NCI-H187 treated with DMSO at 0.1 percent for 48 hours (cell line): ENCODE data around the gene ATP10B.

Experiments
- DNase-seq: peaks from one replicate; lab custom pipeline; 2025; lab: John Stamatoyannopoulos, UW

Gene ATP10B

DNA sequence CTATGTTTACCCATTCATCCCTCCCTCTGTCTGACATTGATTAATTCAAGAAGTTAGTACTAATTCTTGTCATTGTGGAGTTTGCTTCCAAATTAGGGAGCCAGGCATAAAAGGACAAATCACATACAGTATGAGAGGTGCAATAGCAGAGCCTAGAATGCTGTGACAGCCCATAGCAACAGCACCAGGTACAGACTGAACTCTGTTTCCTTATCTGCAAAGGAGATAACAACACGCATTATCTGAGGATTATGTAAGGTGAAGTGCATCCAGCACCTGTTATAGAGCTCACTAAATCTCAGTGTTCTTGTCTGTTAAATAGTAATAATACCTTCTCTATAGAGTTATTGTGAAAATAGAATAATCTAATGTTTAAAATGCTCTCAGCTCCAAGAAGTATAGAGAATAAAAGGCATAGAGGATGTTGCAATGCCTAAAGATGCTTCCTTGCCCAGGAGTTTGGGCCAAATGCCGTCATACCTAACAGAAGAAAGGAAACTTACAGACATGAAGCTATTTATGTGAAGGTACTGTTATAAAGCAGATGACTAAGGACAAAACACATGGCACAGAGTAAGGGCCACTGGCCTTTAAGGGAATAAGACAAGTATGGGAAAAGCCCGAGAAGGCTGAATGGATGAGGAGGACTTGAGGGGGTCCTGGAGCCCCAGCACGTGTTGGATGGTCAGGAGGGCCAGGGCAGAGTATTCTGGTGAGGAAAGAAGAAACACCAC is 214.5 kb downstream of the ATP10B start:
- DNase-seq: no peak

DNA sequence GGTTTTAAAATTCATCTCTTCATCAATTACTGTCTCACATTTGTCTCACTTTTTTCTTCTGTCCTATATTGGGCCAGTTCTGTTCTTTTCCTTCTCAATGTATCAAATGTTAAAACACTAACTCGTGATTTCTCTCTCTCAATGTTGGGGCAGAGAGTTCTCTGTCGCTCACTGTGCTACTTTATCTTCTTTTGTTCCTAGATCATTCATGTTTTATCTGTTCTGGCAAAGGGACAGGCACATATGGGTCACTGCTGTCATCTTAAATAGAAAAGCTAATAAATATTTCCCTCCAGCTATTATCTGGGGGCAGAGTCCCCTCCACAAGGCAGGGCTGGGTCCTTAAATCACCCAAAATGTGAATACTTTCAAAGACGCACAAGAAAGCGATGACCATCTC is 216.3 kb downstream of the ATP10B start:
- no peak for DNase-seq

DNA sequence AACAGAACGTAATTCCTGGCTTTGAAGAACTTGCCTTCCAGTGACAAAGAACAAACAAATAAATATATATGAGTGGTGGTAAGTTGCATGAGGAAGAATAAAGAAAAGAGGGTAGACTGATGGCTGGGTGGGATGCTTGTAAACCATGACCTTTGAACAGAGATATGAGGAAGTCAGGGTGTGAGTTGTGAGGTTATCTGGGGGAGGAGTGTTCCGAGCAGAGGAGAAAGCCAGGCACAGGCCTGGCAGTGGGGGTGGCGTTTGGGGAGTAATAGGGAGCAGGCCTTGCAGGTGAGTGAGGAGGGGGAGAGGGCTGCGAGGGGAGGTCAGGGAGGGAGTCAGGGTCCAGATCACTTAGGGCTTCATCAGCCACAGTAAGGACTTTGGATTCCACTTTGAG is 217.0 kb downstream of the ATP10B start:
- no peak for DNase-seq

DNA sequence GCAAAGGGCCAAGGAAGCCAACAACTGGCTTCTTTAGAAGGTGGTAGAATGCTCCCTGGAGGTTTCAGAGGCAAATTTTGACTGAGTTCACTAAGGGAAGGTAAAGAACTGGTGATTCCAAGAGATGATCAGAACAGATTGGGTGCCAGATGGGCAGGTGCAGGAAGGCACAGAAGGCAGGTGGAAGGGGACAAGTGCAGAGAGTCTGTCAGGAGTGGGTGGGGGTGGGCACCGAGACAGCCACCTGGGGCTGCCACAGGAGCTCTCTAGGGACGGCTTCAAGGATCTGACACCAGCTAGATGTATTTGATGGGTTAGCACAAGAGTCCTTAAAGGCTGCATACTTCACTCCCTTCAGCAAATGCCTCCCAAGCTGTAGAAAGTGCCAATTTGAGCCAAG is 223.0 kb downstream of the ATP10B start:
- peak; percentile 84 for DNase-seq

DNA sequence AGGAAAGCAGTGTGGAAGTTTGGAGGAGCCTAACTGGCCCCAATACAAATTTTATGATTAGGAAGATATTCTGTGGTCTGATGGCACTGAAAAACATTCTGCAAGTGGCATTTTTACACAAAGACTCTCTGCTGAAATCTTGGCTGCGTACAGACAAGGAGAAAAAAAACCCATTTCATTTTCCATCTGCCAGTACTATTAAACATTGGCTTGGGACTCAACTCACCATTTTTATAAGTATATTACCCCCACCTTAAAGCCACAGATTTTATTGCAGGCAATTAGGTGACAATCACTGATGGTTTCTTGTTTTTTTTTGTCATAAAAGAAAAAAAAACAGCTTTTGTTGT is 223.4 kb downstream of the ATP10B start:
- no peak for DNase-seq

DNA sequence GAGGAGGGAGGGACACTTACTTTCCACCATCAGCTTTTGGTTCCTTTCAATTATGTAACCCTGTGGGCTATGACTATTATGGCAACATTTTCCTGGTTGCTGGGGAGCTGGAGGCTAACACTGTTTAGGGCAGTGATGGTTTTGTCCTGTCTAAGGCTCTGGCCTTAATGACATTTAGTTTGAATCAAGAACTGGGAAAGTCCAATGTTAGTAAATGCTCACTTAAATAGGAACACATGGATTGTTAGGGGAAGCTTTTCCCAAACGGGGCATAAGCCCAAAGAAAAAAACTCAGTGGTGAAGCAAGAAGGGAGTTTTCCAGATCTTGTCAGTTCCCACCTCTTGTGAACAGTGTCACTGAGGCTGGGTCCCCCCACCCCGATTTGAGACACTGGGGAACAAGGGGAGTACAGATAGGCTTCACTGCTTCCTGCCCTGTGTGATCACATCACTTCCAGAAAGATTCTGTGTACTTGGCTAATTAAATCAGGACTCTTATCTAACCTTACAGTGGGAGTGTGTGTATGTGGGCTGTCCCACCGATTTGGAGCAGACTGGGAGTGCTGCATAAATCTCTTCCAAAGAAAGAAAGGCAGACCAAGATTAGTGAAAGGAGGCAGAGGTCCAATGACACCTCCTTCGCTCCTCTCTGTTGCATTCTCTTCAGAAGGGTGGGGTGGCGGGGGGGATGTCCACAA is 223.9 kb downstream of the ATP10B start:
- no peak for DNase-seq

DNA sequence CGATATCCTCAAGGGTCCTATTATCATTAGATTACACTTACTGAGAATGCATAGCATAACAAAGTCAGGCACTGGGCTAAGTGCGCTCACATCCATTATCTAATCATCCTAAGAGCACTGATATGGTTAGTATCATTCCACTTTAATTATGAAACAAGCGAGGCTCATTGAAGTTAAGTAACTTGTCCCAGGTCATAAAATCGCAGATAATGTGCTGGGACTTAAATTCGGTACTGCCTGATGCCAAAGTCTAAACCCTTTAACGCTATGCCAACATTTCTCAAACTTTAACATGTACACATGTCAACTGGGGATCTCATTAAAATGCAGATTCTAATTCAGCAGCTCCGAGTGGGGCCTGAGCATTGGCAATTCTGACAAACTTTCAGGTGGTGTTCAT is 225.7 kb downstream of the ATP10B start:
- DNase-seq: peak; percentile 74

DNA sequence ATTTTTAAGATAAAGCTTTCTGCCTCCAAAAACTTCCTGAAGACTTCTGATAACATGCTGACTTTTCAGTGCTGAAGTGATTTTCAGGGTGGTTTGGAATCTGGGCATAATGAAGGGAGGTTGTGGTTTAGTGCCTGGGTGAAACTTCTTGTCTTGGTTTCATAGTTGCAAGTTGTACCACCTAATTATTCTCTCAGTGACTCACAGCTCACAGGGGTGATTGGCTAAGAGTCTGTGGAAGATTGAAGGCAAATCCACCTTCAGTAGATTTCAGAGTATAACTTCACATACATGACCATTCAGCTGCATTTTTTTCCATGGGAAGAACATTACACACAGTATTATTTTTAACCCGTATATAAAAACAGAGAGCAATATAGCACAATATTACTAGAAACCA is 230.5 kb downstream of the ATP10B start:
- DNase-seq: no peak

DNA sequence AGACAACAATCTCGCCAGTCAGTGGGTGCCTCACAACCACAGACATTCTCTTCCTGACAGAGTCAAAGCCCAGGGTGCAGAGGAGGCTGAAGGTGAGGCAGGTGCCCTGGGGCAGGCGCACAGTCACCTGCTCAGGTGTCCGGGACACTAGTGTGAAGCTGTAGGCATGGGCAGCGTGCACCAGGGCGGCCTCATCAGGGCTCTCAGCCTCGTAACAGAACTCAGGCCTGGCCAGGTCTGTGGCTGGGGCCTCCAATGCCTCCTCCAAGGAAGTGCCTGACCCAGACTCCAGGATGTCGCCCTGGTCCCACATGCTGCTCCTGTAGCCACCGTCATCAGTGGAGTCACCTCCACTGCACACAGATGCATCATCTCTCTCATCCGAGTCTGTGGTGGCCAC is 231.6 kb downstream of the ATP10B start:
- DNase-seq: no peak

DNA sequence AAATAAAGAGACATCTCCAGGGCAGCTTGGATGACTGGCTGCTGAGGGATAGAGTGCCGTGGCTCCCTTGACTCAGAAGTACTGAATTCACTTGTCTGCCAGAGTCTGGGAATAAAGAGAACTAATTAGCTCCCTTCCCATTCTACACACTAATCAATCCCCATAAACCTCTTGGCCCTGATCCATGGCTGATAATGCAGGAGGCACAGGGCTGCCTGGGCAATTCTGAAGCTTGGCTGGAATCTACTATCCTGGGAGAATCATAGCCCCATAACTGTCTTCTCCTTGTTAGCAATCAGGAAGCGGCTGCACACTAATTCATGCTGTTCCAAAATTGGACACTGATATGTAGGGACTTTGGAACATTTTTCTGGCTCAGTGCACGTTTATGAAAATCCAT is 232.6 kb downstream of the ATP10B start:
- no peak for DNase-seq

DNA sequence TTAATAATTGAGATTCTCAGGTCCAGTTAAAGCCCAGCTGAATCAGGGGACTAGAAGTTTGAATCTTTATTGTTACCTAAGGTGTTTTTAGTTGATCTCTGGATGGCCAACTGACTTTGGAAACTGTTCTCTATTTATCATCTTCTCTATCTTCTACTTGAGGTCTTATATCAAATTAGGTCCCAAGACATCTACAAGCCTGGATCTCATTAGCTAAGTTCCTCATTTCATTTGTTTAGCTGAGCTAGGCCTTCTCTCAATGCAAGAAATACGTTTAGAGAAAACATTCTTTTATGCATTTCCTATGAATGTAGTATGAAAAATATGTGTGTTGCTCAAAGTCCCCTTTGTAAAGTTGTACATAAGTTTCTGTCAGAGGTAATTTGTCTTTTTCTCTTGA is 233.7 kb downstream of the ATP10B start:
- no peak for DNase-seq

DNA sequence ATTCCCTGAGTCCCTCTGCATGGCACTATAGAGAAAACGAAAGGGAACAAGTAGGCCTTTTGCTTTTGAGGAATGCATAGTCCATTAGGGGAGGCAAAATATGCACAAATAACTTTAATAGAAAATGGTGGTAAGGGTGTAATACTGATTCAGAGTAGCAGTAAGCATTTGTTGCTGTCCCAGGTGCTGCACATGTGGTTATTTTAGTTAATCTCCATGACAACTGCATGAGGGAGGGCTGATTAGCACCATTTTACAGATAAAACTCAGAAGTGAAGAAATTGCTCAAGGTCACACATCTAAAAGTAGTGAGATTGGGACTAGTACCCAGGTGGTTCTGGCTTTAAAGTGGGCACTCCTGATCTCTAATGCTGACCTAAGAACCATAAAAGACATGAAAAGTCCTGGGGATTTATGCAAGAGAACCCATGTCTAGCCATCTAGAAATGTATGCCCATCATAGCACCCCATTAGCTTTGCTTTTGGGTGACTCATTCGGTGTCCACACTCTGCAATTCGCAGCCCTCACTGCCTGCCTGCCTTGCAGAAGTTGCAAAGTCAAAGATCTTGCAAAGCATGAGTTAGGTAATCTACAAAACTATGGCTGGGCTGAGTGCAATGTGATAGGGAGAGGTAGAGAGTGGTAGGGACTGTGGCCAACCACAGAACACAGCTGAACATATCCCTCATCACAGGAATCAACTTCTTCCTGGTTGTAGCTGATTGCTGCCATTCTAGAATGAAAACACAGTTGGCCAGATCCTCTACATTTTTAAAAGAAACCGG is 235.1 kb downstream of the ATP10B start:
- DNase-seq: no peak

DNA sequence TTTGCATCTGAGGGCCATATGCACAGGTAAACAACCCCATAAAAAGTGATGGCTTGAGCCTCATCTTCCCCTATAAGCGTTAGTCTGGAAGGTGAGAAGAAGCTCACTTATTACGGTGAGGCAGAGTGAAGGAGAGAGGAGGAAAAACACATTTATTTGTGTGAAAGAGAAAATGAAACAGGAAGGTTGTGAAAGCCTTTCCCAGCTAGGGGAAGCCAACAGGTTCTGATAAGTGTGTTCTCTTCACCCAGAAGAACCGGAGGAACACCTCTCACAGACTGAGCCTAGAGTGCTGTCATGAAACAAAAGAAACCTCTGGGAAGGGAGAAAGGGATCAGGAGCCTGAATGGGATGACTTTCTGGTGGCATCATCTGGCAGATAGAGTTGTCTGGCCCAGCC is 237.9 kb downstream of the ATP10B start:
- no peak for DNase-seq

DNA sequence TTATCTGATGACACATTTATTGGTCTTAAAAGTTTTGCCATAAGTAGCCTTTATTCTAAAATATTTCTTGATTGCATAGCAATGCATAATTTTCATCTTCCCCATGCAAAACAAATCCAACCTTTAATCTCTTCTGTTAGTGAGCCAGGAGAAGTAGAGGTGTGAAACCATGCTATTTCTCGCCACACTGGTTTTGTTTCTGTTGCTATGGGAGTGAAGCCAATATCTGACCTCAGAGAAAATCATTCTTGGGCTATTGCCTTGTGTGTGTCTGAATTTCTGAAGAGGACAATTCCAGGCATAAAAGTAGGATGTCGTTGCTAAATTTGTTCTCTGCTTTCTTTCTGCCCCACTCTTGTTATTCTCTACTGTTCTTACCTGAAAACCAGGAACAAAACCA is 246.7 kb downstream of the ATP10B start:
- DNase-seq: no peak

DNA sequence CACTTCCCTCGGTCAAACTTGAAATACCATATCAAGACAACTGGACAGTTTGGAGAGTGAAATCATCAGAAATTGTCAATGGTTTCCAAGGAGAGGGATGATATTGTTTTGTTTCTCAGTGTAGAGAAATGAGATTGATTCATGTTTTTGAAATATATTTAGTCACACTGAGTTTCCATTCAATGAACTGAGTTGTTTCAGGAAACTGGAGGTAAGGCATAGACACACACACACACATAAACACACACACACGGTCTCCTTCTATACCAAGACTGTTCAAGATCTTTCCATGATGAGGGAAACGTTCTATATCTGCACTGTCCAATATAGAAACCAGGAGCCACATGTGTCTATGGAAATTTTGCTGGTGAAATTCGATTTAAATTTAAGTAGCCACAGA is 247.5 kb downstream of the ATP10B start:
- no peak for DNase-seq

DNA sequence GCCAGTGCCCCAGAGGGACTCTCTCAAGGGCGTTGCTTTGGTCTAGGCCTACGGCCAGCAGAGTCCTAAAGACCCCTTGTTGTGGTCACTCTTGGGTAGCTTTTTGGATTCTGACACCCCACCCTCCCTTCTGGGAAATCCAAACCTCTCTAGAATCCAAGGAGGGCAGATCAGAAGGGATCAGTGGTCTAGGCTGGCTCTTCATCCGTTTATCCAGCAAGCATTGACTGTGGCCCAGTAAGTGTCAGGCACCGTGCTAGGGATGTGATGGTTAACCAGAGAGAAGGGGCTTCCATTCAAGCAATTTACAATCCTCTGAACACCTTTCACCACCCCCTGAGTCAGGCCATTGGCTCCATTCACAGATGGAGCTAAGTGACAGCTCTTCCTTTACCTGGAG is 249.3 kb downstream of the ATP10B start:
- DNase-seq: no peak

DNA sequence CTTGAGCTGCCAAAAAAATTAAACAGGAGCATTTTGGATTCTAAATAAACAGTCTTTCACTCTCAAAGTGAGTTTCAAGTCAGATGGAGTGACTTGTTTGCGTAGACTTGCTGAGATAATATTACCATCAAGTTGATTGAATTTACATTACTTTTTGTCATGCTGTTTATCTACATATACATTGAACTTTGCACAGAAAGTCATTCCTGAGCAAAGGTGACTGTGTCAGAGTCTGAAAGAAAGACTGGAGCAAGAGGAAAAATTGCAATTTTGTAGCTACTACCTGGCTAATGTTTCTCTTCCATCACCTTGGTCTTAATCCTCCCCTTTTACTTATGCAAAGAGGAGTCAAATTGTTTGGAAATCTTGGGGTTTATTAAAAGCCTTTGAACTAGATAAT is 251.0 kb downstream of the ATP10B start:
- DNase-seq: no peak

DNA sequence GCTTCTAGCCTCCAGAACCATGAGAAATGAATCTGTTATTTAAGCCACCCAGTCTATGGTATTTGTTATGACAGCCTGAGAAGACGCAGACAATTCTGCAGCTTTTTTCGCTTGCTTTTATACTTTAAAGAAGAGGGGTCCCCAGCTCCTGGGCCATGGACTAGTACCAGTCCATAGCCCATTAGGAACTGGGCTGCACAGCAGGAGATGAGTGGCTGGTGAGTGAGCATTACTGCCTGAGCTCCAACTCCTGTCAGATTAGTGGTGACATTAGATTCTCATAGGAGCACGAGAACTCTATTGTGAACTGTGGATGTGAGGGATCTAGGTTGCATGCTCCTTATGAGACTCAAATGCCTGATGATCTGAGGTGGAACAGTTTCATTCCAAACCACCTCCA is 278.7 kb downstream of the ATP10B start:
- no peak for DNase-seq

DNA sequence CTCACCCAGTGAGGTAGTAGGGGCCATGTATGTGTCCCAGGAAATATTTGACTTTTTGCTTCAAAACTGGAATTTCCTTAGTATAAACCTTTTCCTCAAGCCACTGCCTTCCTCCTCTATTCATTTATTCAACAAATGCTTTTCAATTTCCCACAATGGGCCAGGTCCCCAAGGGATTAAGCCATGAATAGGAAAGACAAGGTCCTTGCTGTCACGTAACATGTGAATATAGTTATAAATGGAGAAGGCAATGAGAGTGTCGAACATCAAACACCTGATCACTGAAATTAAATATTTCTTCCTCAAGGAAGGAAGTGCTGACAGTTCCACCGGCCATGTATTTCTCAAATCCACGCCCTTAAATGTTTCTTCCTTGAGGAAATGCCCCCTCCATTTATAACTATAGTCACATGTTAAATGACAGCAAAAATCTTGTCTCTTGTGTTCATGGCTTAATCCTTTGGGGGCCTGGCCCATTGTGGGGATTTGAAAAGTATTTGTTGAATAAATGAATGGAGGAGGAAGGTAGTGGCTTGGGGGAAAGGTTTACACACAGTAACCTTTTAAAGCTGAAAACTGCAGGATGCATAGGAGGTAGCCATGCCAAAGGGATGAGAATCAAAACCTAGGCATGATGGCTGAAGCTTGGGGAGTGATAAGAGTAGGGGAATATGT is 284.8 kb downstream of the ATP10B start:
- DNase-seq: no peak

DNA sequence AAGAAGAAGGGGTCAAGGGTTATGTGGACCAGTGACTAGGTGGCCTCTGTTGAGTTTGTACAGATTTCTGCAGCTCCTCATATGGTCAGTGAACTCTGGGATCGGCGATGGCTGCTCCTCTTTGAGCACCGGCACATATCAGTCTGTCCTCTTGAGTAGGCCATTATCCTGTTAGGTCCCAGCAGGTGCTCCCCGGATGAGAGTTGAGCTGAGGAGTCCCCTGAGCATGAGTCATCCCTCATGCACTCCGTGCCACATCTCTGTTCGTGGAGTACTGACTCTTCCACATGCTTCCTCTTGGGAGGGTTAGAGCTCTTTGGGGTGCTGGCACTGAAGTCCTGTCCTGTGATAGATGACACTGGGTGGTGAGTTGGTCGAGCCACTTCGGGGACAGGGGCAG is 286.6 kb downstream of the ATP10B start:
- no peak for DNase-seq

DNA sequence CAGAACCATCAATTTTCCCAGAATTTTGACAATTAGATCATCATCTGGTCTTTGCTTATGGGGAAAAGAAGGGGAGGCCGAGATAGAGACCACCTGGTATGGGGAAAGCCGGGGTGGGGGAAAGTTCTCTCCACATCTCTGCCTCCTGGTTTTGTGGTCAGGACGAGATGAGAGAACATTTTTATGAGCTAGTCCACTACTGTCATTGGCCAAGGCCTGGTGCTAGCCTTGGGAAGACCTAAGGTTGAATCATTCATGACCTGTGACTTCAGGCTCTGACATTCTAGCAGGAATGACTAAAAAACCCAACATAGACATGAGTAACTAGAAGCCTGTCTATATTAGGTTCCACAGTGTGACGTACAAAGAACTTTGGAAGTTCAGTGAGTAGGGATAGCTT is 295.2 kb downstream of the ATP10B start:
- DNase-seq: no peak

DNA sequence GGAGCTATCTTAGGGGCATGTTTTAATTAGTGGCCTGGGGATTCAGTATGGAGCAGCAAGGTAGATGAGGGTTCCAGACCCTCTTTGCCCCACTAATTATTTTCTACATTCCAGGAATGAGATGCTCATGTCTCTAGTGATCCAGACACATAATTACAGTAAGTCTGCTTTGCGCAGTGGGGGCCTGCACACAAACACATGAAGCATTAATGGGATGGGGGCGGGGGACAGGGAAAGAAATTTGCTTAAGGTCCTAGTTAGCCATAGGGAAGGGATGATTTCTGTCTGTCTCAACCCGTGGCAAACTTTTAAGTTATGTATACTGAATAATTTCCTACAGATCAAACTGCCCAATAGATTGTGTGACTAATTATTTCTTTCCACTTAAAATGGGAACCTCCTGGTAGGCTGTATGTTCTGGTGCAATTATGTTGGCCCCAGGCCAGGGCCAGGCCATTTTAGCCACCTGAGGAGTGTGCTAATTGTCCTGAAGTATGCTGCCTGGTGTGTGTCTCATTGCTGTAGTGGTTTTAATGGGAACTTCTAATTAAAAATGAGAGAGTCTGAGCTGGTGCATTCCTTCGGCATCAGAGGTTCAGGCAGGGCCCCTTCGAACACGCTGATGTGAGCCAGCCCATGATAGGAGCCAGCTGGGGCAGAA is 295.9 kb downstream of the ATP10B start:
- DNase-seq: no peak
